ENCODE results near the gene DPH7.
"Not testable (repeated sequence)": the region's sequence is repeated elsewhere in the genome, so short reads cannot be mapped to it uniquely, and the experiment has no call there.

- TF ChIP-seq POLR2AphosphoS5, POLR2A (IDR thresholded peaks at IDR 0.05): not testable (repeated sequence)
Measured at GRCh38 chr9:137513801-137514570, 64.7 kb downstream of the DPH7 start.
